GM19043 (cell line): ENCODE data around the gene BRD3OS.

Experiments used
- ATAC-seq: cut with Tn5 transposase; IDR thresholded peaks from one replicate; pipeline ENCODE4 v1.9.1; 2021; ENCODE audit warnings: low read depth; ENCODE audit not compliant: unreplicated experiment

BRD3OS gene

GRCh38 chr9:134031783-134032182 lies 6.5 kb downstream of the BRD3OS start:
- ATAC-seq = no peak

- no peak for ATAC-seq
Observed at GRCh38 chr9:134032456-134033222, 7.4 kb downstream of the BRD3OS start.

- ATAC-seq = no peak
Observed at GRCh38 chr9:134033516-134034214, 8.4 kb downstream of the BRD3OS start.

- no peak for ATAC-seq
Observed at GRCh38 chr9:134034215-134035040, 9.1 kb downstream of the BRD3OS start.

- ATAC-seq = no peak
Observed at GRCh38 chr9:134035041-134036039, 10.1 kb downstream of the BRD3OS start.

- ATAC-seq = no peak
Observed at GRCh38 chr9:134036130-134036529, 10.8 kb downstream of the BRD3OS start.

GRCh38 chr9:134037641-134038040 lies 12.4 kb downstream of the BRD3OS start:
- no peak for ATAC-seq

- no peak for ATAC-seq
Observed at GRCh38 chr9:134039386-134040175, 14.3 kb downstream of the BRD3OS start.

- no peak for ATAC-seq
Observed at GRCh38 chr9:134040176-134040565, 14.9 kb downstream of the BRD3OS start.

GRCh38 chr9:134040781-134041648 lies 15.7 kb downstream of the BRD3OS start:
- no peak for ATAC-seq

- no peak for ATAC-seq
Observed at GRCh38 chr9:134041649-134041962, 16.3 kb downstream of the BRD3OS start.

GRCh38 chr9:134043531-134043988 lies 18.3 kb downstream of the BRD3OS start:
- no peak for ATAC-seq

GRCh38 chr9:134044944-134045343 lies 19.7 kb downstream of the BRD3OS start:
- ATAC-seq = no peak

- no peak for ATAC-seq
Observed at GRCh38 chr9:134045841-134046544, 20.7 kb downstream of the BRD3OS start.

- ATAC-seq = no peak
Observed at GRCh38 chr9:134046894-134047681, 21.8 kb downstream of the BRD3OS start.

- ATAC-seq = no peak
Observed at GRCh38 chr9:134047868-134048581, 22.7 kb downstream of the BRD3OS start.
